NCI-H128 (cell line): ENCODE measurements around the gene CKM.

ENCODE experiments used
- DNase-seq: peaks from one replicate; lab custom pipeline; 2025; ENCODE audit not compliant: unreplicated experiment; lab: John Stamatoyannopoulos, UW

CKM gene

DNA sequence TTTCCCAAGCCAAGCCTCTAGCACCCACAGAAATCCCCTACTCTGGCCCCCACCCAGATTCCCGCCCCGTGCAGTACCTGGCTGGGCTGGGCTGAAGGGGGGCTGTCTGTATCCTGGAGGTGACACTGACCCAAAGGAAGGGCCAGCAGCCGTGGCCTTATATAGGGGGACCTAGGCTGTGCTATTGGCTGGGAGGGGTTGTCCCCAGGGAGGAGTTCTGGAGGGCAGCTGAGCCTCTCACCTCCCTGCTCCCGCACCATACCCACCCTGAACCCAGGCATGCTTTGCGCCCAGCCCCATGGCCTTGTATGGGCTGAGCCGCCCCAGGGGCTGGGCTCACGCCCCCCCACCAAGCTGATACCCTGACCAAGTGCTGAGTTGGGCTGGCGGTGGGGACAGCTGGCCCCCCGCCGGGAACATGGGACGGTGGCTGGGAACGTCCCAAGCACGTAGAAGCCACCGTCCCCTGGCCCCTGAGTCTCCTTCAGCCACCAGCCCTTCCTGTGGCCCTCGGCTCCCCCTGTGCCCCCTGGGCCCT, at the start of gene CKM:
Gene CKM, minus strand, starts transcription at position 132 of the 538 bp plus-strand sequence. CDS start 3,162 bp downstream, outside the sequence.
- DNase-seq = no peak

DNA sequence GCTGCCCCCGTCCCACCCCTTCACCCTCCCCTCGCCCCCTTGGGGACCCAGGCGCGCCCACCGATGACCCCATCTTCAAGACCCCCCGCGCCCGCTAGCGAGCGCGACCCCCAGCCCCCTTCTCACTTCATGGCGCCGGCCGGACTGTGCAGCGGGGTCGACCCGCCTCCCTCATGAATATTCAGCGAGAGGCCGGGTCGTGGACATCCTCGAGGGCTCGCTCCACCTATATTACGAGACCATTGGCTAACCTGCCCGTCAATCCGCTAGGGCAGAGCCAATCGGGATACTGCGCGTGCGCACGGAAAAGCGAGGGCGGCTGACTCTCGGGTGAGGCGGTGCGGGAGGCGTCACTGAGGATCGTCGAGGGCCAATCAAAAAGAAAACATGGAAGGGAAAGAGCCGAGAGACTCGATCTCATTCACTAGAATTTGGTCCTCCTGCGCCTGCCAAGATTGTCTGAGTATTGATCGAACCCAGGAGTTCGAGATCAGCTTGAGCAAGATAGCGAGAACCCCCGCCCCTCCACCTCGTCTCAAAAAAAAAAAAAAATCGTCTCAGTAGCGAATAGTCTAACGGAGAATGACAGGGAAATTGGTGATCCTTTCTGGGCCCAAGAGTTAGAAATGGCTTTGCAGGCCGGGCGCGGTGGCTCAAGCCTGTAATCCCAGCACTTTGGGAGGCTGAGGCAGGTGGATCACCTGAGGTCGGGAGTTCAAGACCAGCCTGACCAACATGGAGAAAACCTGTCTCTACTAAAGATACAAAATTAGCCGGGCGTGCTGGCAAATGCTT, 47.9 kb upstream of the CKM start, which contains the start of gene ERCC2:
Gene ERCC2, minus strand, starts transcription at position 164 of the 795 bp plus-strand sequence. Its CDS starts 33 bp downstream, at position 131.
- peak; percentile 99 for DNase-seq

DNA sequence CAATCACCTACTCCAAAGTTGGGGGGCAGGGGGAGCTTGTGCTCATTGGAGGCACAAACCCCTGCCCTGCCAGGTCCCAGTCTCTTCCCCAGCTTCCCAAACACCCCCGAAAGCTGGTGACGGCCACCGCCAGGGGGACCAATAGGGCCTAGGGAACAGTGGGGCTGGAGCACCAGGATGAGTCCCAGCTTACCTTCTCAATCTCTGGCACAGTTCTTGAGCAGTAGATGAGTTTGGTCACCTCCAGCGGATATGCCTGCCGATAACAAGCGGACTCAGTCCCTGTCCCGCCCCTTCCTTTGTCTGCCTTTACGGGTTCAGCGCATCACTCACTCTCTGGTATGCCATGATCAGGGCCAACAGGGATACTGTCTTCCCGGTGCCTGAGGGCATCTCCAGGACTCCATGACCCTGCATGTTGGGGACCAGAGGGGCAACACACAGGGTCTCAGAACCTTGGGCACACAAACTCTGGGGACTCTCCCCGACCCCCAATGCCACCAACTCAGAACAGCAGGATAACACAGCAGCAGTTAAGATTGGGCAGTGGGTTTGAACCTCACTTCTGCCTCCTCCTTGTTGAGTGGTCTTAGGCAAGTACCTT, 46.2 kb upstream of the CKM start:
- no peak for DNase-seq

DNA sequence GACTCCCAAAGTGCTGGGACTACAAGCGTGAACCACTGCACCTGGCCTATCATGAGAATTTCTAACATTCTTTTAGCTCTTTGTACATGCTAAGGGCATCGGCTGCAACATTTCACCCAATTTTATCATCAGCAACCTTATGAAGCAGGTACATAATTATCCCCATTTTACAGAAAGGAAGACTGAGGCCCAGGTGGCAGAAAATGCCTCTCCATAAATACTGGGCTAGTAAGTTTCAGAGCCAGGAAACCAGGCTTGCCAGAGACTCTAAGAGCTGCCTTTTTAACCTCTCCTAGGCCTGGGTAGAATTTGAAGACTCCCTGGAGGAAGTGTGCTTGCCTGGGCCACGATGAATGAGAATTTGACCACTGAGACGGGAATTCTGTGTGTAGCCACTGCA, 45.5 kb upstream of the CKM start:
- DNase-seq = no peak

DNA sequence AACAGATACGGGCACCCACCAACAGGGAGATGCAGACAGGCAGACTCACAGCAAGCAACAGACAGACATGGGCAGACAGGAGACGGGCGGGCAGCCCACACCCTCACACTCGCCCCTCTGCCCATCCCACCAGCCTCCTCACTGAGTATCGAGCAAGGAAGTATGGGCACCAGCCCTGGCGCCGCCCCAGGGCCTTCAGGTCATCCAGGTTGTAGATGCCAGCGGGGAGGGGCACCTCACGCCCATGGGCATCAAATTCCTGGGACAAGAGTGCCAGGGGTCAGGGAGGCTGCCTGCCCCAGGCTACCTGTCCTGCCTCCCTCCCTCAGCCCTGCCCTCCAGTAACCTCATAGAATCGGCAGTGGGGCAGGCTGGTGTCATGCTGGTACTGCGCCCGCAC, 42.0 kb upstream of the CKM start:
- no peak for DNase-seq

DNA sequence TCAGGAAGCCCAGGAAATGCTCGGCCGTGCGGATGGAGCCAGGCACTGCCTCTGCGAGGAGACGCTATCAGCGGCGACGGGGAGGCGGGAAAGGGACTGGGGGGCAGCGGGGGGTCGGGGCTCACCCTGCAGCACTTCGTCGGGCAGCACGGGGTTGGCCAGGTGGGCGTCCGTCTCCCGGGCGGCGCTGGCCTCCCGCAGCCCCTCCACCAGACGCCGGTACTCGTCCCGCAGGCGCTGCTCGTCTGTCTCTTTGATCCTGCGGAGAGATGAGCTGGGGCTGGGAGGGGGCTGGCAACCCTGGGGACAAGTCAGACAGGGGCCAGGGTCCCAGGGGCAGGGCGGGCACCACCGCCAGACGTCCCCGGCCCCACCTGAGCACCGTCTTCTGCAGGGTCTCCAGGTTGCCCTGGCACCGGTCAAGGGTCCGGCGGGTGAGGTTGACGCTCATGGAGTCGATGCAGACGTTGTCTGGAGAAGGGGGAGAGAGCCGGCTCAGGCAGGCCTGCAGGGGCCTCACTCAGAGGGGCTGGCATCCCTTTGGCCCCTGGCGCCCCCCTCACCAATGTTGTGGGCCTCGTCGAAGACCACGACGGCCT, 41.3 kb upstream of the CKM start:
- no peak for DNase-seq

DNA sequence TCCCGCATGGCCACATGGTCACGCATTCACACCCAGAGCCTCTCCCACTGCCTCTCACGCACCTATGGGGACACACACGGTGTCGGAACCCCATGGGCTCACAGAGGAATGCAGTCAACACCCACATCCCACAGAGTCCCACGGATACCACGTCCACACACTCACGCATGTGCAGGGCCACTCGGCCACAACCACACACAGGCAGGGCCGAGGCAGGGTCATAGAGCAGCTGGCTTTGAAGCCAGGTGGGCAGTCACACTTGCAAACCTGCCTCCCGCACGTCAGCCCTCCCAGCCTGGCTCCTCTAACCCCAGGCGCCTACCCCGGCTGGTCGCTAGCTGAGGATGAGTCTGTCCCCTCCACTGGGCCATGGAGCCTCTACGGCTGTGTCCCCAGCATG, 39.6 kb upstream of the CKM start:
- no peak for DNase-seq

DNA sequence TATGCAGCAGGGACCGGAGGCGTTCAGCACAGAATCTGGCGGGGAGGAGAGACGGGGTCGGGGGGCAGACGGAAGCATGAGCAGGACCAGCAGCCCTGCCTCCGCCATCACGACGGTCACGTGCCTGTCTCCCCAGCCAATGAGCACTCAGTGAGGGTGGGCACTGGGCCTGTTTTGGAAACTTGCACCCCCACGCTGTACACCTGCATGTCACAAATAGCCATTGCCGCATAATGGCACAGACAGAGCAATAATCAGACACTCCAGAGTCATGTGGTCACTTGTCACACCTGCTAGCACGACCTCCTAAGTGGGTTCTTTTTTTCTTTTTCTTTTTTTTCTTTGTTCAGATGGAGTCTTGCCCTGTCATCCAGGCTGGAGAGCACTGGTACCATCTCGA, 38.9 kb upstream of the CKM start:
- DNase-seq = no peak

DNA sequence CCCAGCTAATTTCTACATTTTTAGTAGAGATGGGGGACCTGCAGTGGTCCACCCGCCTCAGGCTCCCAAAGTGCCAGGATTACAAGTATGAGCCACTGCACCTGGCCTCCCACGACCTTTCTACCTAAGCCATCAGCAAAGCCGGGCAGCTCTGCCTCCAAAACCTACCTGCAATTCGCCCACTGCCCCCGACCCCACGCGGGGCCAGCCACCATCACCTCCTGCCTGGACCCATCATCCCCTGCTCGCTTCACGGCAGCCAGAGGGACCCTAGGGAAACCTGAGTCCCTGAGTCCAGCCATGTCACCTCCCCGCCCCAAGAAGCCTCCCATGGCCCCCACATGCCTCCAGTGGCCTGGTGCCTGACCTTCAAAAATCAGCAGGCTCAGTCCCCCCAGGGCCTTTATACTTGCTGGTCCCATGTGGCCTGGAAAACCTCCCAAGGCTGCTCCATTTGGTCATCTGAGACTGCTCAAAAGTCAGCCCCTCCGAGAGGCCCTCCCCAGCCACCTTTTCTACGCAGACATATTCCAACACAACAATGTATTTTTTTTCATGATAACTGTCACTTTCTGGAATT, 35.6 kb upstream of the CKM start:
- DNase-seq = no peak

DNA sequence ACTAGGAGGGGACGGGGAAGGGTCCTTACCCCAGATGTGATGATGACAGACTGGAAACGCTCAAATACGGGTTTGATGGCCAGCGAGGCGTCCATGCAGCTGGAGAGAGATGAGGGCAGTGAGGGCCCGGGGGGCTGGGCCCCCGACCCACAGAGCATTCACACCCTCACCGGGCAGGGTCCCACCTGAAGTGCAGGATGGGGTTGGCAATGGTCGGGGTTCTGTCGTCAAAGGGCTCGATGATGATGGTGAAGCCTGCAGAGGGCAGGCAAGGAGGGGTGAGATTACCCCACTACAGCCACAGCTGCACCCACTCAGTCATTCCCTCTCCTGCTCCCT, 34.7 kb upstream of the CKM start:
- no peak for DNase-seq

DNA sequence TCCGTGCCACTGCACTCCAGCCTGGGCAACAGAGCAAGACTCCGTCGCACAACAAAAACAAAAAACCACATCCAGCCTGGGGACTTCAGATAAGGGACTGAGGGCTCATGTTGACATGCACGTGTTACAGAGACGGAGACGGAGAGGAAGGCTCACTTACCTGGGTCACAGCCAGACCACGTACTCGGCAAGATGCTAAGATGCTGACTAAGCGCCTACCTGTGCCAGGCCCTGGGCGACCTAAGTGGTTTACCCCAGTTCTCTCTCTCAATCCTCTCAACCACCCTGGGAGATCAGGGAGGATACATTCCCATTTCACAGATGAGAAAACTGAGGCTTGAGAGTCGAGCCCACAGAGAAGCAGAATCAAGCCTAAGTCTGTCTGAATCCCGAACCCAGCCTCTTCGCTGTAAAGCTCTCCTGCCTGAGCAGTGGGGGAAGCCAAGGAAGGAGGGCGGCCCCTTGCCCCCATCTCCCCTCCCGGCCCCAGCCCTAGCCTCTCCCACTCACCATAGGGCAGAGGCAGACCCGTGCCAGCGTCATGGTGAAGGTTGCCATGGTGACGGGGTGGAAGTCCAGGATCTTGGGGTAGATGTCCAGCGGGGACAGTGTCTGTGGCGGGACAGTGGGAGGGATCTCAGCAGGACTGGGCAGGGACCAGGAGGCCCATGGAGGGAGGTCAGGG, 34.2 kb upstream of the CKM start:
- no peak for DNase-seq

DNA sequence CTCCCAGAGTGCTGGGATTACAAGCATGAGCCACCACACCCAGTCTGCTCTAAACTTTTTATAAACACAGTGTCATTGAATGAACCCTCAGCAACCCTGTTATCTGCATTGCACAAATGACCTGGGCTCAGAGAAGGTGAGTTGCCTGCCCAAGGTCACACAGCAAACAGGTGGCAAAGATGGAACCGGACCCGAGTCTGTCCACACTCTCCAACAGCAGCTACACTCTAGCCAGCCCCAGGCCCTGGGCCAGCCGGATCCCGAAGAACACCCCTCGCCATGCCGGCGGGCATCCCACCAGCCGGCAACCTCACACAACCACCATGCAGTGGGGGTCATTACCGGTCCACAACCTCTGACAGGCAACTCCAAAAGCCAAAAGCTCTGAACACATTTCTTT, 33.2 kb upstream of the CKM start:
- DNase-seq = no peak

DNA sequence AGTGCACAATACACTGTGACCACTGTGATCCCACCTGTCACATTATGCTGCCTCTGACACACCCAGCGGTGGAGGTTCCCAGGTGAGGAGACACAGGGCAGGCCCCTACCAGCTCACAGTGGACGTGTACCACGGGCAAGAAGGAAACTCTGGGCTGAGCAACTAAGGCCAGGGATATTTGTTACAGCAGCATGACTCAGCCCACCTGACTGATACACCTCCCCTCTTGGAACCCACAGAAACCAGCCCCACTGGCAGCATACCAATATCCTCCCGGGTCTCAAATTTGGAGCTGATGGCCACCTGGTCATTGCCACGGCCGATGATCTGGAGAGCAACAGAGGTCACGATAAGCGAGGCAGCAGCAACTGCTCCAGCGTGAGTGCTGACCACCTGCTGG, 32.7 kb upstream of the CKM start:
- DNase-seq = no peak

DNA sequence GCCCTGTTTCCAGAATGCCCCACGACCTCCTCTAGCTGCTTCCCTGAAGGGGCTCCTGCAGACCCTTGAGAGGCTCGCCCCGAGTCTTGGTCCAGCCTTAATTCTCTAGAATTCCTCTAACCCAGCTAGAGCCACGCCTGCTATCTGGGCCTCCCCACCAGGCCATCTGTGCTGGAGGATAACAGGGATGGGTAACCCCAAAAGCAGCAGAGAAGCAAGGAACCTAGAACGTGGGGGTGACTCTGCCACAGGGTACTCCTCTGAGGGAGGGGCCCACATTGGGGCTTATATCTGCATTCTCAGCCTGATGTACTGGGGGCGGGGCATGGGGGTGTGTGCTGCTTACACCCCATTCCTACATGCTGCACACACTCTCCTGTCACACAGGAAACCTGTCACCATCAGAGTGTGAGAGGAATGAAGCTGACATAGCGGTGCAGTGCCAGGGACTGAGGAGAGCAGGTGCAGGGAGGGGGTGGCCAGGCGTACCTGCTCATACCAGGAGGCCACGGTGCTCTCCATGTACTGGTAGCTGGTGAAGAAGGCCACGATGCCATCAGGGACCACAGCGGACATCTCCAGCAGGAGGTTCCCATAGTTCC, 31.7 kb upstream of the CKM start:
- no peak for DNase-seq

DNA sequence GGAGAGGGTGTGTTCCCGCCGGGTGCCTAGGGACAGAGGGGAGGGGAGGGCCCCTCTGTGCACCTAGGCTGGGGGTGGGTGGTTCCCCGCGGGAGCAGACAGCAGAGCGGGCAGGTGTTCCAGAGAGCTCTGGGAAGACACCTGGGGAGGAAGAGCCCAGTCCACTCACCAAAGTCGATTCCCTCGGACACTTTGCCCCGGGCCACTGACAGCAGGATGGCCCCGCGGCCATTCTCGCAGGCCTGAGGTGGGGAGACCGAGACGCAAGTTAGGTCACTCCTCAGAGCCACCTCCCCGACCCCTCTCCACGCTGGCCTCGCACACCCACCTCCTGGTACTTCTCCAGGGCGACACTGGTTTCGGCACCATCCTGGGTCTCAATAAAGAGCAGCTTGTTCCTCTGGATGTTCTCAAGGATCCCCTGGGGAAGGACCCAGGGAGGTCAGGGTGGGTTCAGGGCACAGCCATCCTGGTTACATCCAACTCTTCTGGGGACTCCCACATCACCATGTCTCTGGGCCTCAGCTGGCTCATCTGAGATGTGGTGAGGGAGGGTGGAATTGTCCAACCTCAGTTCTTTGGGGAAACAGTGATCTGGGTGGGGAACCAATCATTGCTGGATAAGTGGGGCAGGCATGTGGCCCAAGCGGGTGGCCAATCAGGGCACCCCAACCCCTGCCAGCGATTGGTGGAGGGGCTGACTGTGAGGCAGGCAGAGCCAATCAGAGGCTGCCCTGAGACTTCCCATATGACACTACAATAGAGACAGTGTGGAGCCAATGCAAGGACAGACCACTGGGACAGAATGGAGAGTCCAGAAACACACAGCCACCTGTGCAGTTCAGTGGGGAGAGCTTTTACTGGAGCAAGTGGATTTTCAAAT, 30.5 kb upstream of the CKM start:
- no peak for DNase-seq

DNA sequence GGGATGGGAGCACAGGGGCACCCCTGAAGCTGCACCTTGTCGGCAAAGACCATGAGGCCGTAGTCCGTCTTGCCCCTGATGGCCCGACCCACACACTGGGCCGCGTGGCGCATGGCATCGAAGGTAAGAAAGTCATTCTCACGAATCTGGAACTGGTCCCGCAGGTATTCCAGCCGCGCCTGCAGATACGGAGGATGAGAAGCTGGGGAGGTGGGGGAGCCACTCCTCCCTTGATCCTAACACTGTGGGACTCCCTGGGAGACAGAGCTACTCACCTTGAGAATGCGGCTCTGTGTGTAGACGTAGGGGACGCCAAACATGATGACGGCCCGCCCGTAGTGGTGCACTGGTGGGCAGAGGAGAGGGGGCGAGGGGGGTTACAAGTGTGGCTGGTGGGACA, 29.8 kb upstream of the CKM start:
- DNase-seq = no peak

DNA sequence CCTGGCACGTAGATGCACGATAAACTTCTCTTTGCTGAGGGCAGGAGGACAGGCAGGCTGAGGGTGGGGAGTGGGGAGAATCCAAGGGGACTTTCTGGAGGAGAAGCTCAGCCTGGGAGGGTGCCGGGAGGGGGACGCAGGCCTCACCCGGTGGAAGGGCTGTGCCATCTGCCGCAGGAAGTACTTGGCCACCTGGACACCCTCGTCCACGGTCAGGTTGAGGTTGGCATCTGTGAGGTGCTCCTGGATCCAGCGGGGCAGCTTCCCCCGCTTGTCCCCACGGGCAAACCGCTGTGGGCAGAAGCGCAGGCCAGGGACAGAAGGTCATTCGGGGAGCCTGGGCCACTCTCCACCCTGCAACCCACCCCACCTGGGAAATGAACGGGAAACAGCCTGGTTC, 29.4 kb upstream of the CKM start:
- no peak for DNase-seq

DNA sequence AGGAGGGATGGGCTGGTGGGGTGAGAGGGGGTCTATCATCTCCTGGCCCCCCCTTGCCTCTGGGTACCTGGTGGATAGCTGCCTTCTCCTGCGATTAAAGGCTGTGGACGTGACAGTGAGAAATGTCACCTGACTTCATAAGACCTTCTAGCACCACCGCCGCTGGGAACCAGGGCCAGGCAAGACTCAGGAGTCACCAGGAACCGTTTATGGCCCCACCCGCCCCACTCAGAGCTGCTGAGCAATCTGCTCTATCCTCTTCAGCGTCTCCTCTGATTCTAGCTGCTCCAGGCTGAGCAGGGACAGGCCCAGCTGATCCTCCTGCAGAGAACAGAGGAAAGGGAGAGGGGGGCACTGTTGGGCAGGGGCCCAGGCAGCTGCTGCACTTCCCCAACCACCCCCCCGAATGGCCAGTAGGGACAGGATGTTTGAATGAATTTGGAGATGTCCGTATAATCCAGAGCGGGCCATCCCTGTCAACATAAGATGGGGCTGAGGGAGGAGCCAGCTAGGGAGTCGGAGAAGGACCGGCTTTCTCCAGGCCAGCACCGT, 28.8 kb upstream of the CKM start:
- no peak for DNase-seq

DNA sequence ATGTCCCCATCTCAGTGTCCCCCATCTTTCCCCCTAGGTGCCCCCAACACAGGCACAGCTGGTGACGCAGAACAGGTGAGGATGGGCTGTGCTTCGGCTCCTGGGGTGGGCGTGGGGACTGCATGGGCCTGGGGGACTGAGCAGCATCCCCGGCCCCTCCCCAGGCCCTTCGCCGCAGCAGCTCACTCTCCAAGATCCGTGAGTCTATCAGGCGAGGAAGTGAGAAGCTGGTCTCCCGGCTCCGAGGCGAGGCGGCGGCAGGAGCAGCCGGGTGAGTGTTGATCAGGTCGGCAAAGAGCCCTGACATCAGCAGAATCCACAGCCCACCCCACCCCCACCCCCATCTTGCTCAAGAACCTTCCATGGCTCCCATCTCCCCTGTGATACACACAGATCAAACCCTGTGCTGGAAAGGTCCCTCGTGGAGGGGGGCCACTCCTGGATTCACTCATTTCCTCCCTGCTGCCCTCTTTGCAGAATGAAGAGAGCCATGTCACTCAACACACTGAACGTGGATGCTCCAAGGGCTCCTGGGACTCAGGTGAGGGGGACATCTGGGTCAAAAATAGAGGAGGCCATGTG, 27.9 kb upstream of the CKM start:
- DNase-seq = no peak
